A204.1 (cell line): ENCODE results near the gene CDKAL1.

Source experiments
- FAIRE-seq: peaks from 2 replicates; lab custom pipeline; 2012; peaks lifted over from hg19 to GRCh38; lab: Jason Lieb, UNC

The CDKAL1 gene

GRCh38 chr6:20931772-20932171 lies 397.5 kb downstream of the CDKAL1 start:
- no peak for FAIRE-seq

DNA sequence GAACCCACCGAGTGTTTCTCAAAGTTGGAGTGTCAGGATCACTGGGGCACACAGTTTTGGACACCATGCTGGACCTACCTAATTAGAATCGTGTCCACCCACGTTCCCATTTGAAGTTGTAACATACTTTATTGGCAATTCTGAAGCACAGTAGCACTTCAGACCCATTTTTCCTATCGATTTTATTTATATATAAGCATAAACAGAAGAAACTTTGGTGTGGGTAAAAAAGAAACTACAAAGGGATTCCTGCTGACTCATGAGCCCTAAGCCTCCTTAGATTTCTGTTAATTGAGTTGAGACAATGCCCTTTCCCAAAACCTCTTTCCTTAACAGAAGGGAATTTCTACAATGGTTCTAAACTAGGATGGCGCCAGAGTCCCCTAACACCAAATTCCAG lies 398.0 kb downstream of the CDKAL1 start:
- FAIRE-seq = no peak

GRCh38 chr6:20933057-20933788 lies 399.0 kb downstream of the CDKAL1 start:
- FAIRE-seq = no peak

DNA sequence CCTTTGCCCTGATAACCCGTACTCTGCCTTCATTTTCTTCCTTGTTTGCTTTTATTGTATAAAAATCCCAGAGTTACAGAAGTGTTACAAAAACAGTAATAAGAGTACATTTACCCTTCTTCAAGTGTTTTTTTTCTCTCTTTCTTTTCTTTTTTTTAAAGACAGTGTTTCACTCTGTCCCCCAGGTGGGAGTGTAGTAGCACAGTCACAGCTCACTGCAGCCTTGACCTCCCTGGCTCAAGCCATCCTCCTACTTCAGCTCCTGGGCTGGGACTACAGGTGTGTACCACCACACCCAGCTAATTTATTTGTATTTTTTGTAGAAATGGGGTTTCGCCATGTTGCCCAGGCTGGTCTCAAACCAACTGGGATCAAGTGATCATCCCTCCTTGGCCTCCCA lies 402.7 kb downstream of the CDKAL1 start:
- no peak for FAIRE-seq

GRCh38 chr6:20939161-20939775 lies 405.0 kb downstream of the CDKAL1 start:
- no peak for FAIRE-seq

GRCh38 chr6:20943040-20943627 lies 408.9 kb downstream of the CDKAL1 start:
- no peak for FAIRE-seq

DNA sequence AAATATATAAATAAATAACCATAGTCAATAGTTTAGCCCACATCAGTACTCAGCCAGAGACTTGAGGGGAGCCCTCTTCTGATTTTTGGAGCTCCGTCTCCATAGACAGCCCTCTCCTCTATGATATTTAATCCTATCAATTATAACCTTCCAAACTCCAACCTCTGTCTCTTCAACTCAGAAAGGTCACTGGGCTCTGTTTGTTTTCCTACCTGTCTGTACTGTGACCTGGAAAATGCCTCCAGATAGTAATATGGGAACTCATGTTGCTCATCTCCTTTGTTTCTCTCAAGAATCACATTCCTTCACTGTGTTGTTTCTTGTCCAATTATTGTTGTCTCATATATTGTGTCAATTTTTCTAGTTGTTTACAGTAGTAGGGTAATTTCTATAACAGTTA lies 409.7 kb downstream of the CDKAL1 start:
- no peak for FAIRE-seq

DNA sequence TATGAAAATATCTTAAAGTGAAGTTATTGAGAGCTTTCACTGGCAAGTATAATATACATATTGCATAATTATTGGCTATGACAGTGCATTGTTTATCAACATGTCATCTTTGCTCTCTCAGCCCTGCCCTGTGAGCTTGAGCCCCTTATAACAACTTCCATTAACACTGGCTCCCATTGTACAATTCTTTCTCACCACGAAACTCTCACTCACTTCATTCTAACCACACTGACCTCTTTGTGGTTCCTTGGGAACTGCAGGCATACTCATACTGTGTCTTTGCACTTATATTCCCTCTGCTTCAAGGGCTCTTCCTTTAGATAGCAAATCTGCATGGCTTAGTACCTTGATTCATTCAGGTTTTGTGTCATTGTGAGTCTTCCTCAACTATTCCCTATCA lies 411.8 kb downstream of the CDKAL1 start:
- no peak for FAIRE-seq

GRCh38 chr6:20946890-20947289 lies 412.6 kb downstream of the CDKAL1 start:
- no peak for FAIRE-seq

DNA sequence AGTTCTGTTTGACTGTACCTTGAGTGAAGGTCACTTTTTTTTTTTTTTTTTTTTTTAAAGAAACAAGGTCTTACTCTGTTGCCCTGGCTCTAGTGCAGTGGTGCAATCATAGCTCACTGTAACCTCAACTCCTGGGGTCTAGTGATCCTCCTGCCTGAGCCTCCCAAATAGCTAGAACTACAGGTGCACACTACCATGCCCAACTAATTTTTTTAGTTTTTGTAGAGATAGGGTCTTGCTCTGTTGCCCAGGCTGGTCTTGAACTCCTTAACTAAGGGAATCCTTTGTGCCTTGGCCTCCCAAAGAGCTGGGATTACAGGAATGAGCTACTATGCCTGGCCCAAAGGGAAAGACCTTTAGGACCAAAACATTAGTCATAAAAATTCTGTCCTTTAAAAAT lies 413.7 kb downstream of the CDKAL1 start:
- no peak for FAIRE-seq

- FAIRE-seq = no peak
These were observed 414.3 kb downstream of the CDKAL1 start for GRCh38 chr6:20948556-20948955.

DNA sequence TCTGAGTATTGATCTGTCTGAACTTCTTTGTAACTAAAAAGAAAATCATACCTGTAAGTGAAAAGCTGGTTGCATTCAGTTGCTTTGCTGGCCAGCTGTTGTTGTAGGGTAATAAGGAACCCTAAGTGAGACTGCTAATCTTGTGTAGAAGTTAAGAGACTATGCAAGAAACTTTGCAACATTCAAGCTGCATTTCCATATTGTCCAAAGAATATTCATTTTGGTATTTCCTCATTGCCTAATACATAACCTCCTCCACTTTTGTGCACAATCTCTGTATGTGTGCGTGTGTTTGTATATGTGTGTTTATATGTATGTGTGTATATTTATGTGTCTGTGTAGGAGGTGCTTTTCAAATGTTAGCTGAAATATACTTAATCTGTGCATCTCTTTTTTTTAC lies 414.9 kb downstream of the CDKAL1 start:
- FAIRE-seq = no peak

DNA sequence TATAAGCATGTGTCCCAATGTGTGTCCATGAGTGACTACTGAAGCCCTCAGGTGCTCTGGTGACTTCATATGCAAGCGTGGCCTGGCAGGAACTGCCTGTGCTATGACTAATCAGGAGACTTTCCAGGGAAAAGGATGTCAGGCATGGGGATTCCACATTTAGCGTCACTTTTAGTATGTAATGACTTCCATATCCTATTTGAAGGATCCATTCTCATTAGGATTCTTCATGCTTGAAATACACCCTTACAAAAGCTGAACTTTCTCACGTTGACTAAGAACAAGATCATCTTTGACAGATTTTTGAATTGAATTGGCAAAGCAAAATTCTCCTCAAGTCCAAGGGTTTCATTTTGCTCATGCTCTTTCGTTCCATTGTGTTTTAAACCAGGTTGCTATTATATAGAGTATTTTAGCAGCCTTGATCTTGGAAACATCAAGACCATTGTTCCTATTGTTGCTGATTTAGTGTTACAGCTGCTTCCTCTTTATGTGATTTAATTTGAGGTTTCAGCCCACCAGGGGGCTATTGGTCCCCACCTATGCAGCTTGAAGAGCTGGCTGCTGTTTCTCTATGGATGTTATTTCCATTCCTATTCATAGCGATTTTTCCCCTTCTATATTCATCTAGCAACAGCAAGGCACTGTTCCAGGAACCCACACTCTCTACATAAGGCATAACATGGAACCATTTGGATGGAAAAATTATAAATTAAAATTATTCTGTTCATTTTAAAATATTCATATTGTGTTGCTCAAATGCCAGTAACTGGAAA lies 418.6 kb downstream of the CDKAL1 start:
- FAIRE-seq = no peak

- FAIRE-seq = no peak
These were observed 420.1 kb downstream of the CDKAL1 start for GRCh38 chr6:20954315-20954714.

DNA sequence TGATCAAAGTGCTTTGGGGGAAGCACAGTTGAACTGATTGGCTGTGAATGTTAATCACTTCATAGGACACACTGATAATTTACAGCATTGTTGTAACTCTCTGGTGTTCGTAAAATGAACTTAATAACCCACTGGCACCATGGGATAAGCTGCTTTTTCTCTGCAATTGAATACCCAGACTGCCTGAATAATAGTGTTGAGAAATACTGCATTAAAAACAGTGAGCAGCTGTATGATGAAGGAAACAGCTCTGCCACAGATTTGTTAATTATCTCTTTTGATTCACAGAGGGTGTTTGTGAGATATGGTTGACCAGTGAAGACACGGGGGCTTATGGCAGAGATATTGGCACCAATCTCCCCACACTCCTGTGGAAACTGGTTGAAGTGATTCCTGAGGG lies 420.9 kb downstream of the CDKAL1 start:
- no peak for FAIRE-seq

DNA sequence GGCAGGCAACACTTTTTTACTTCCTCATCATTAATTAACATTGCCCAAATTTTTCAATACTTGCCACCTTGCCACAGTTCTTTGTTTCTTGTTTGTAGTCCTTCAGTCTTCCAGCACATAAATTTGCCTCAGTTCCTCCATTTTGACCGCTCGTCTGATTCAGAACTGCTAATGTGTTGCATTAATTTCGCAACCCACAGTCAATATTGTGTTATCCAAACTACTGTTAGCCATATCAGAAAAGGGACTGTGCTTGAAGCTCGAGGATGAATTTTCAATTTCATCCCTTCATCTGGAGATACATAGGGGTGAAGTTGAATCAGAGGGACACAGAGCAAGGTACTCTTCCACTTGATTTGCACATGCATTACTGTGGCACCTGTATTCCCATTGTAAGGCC lies 421.5 kb downstream of the CDKAL1 start:
- no peak for FAIRE-seq

- FAIRE-seq = no peak
These were observed 425.8 kb downstream of the CDKAL1 start for GRCh38 chr6:20960067-20960466.

DNA sequence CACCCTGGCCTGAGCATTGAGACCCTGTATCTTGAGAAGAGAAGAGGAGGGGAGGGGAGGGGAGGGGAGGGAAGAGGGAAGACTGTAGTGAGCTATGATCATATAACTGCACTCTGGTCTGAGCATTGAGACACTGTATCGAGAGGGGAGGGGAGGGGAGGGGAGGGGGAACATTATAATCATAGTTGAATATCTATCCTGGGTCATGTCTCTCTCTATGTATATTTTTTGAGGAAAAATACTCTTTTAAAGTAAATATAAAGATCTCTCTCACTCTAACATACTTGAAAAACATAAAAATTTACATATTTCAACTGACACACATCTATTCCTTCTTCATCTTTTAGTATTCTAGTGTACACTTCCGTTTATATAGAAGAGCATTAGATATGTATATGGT lies 431.0 kb downstream of the CDKAL1 start:
- no peak for FAIRE-seq

DNA sequence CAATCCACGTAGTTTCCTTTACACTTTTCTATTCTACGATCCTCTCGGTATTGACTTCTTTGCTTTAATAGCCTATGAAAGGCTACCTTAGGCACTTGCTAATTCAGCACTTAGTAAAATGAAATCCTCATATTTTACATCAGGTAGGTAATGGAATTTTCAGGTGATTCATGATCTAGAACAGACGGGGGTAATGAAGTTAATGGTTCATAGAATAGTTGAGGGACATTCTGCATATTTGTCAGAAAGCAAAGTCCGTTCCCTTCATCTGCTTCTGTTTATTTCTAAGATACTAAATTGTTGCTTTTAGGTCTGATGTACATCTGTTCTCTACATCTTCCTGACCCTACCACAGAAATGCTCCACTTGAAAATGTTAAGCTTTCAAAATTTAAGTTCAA lies 431.7 kb downstream of the CDKAL1 start:
- no peak for FAIRE-seq

DNA sequence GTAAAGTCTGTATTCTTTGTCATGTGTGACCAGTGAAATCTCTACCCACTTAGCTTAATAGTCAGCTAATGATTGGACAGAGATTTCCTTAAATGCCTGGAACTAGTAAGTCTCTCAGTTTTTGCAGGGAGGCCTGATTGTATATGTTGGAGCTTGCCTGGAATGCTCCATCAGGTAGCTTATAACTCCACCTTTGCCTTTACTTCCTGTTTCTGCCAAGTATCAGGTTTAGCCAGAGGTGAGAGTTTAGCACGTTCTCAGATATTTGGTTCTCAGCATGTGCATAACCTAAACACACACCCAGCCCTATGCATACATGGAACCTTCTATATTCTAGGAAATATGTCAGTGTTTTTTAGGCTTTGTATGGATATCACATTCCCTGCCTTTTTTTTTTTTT lies 435.3 kb downstream of the CDKAL1 start:
- no peak for FAIRE-seq

- FAIRE-seq = no peak
These were observed 442.2 kb downstream of the CDKAL1 start for GRCh38 chr6:20976391-20976918.

GRCh38 chr6:20978151-20978614 lies 443.9 kb downstream of the CDKAL1 start:
- FAIRE-seq = no peak

GRCh38 chr6:20979076-20979475 lies 444.8 kb downstream of the CDKAL1 start:
- no peak for FAIRE-seq
